ENCODE measurements around the gene SLC43A3. TPM values are rescaled to one million over a fixed set of nuclear protein-coding genes. Genes with fewer than 3 reads are reported as not detected.

SLC43A3 gene
- total and polyA plus RNA-seq, 9 of the 15 experiments (the other 6 are each of a cell fraction or from before 2014, with no cell fraction given), result 63.7 to 281 (median 139) TPM

DNA sequence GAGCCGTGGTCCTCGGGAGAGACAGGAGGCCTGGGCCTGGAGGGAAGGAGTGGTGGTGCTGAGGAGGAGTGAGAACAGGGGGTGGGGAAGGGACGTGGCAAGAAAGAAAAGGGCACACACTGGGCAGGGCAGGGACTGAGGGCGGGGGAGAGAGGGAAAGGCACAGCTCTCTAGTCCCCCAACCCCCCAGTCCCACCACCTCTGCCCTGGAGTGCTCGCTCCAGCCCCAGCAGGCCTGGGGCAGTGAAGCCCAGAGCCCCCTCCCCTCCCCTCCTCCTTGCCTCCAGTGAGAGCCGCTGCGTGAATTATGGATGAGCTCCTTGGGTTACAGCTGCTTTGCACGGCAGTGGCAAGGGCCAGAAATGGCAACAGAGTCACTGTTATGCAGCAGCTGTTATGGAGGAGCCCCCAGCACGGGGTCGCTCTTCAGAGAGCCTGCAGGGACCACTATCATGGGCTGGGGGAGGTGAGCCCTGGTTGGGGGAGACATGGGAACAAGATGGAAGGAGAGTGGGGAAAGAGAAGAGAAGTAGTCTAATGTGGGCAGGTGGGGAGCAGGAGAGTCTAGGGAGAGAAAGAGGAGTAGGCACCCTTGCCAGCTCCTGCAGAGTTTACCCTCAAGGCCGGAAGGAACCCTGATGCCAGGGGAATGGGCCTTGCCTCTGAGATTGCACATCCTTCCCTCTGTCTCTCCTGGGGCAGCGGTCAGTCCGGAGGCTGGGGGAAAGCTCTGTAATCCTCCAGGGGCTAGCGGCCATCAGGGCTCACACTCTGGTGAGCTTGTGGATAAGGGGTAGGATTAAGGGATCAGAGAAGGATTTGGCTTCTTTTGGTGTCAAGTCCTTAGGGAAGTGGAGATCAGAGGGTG is 37.0 kb upstream of the SLC43A3 start:
- BruUV-seq (replicated peaks), result no TSS peak
- no peak overlapping the region for H3K4me3 ChIP-seq
- H3K79me2 ChIP-seq (ENCODE audit: control insufficient read depth, insufficient read depth, low read length), result no peaks in the 10 kb centered on the region
- ChIA-PET CTCF (ENCODE audit: low intra/inter-chr PET ratio) (no interaction called here), POLR2A (interaction anchor here (0.6 to 1.9 kb wide), 7 partner anchors 9 to 726 kb away, joined by 3 to 6 read pairs (median 4); no protein-coding TSS in a partner anchor)
- no peak for FAIRE-seq
- no peak overlapping the region for H2AFZ ChIP-seq (ENCODE audit: low read depth, low read length)
- ATAC-seq, result no peak
- intact Hi-C loops (cut with micrococcal nuclease) (no loop called here), in situ Hi-C loops (cut with MboI) (no loop called here)
- H3K9ac ChIP-seq (ENCODE audit: insufficient read depth in 1 of 2, low read depth in 2 of 2, low read length in 2 of 2), result no peak overlapping the region
- DNase-seq (ENCODE audit: extremely low read depth in 1 of 4, low spot score in 3 of 4), result no peak
- no peaks in the 10 kb centered on the region for H3K9me1 ChIP-seq (ENCODE audit: control insufficient read depth, insufficient read depth, low read length)
- H3K27me3 ChIP-seq (ENCODE audit: control insufficient read depth in 2 of 2, insufficient read depth in 2 of 2, low read length in 2 of 2), result no peaks in the 10 kb centered on the region
- H3K4me1 ChIP-seq (replicated peaks in 1 of 2; ENCODE audit: control insufficient read depth in 2 of 2, insufficient read depth in 2 of 2, low read length in 2 of 2), result peaks cover 14 to 46% of the 10 kb centered on the region in 2 experiments
- no peak overlapping the region for H3K4me2 ChIP-seq (ENCODE audit: insufficient read depth, low read length)
- TF ChIP-seq SPI1 (IDR thresholded peaks at IDR 0.05; ENCODE audit: borderline replicate concordance, low read depth, low read length), result 0 out of 2 replicates have a peak, but pooled peaks have one; percentile 6
- no peak for TF ChIP-seq HNRNPK (IDR thresholded peaks at IDR 0.05; ENCODE audit: low read depth, low read length, poor library complexity, severe bottlenecking)
- no peak overlapping the region for H3K27ac ChIP-seq (ENCODE audit: extremely low read depth, low read depth, low read length)
- 72% methylated on average over 12 of the region's 14 CpGs for WGBS (ENCODE audit: insufficient coverage, low coverage, missing lambda C conversion rate)
- no peaks in the 10 kb centered on the region for H3K9me3 ChIP-seq (replicated peaks; ENCODE audit: control insufficient read depth, insufficient read depth, low read depth, low read length)
- H3K36me3 ChIP-seq (ENCODE audit: control insufficient read depth, insufficient read depth, low read length), result no peaks in the 10 kb centered on the region
- peaks cover 5% of the 10 kb centered on the region for H4K20me1 ChIP-seq (replicated peaks; ENCODE audit: control insufficient read depth, insufficient read depth, low read length)

DNA sequence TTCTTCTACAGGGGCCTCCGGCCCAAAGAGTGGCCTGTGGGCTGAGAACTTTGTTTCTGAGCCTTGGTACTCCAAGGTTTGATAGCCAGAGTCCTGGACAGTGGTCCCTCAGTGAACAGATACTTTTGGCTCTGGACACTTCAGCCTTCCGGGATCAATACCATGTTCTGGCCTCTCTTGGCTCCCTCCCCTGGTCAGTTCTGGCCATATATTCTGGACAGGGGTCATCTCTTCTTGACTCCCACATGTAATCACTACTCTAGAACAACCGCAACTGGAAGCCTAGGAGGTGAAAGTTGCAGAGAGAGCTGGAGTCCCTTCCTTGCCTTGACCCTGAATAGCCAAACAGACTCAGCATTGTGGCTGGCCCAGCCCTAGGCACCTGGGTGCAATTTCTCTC is 35.7 kb upstream of the SLC43A3 start:
- DNase-seq (ENCODE audit: extremely low read depth in 1 of 4, low spot score in 3 of 4) (peak in 1 of 4 experiments; percentile 27), FAIRE-seq (no peak), ATAC-seq (no peak)
- ChIA-PET POLR2A (interaction anchor here (1.9 kb wide), 1 partner anchor 10 kb away, joined by 6 read pairs; no protein-coding TSS in a partner anchor), CTCF (ENCODE audit: low intra/inter-chr PET ratio) (interaction anchor here (0.6 kb wide), 1 partner anchor 29 kb away, joined by 3 read pairs; no protein-coding TSS in a partner anchor)
- intact Hi-C loops (cut with micrococcal nuclease), result no loop called here
- no peak overlapping the region; a peak in 1 of 4 replicates for H3K9ac ChIP-seq (ENCODE audit: insufficient read depth in 1 of 2, low read depth in 2 of 2, low read length in 2 of 2)
- H3K4me1 ChIP-seq (replicated peaks in 1 of 2; ENCODE audit: control insufficient read depth in 2 of 2, insufficient read depth in 2 of 2, low read length in 2 of 2), result peaks cover 17 to 53% of the 10 kb centered on the region in 2 experiments
- no peaks in the 10 kb centered on the region for H3K9me3 ChIP-seq (replicated peaks; ENCODE audit: control insufficient read depth, insufficient read depth, low read depth, low read length)
- H3K9me1 ChIP-seq (ENCODE audit: control insufficient read depth, insufficient read depth, low read length), result no peaks in the 10 kb centered on the region
- no peaks in the 10 kb centered on the region for H3K79me2 ChIP-seq (ENCODE audit: control insufficient read depth, insufficient read depth, low read length)
- in situ Hi-C loops (cut with MboI), result no loop called here
- H3K4me3 ChIP-seq, result no peak overlapping the region
- peaks cover 5% of the 10 kb centered on the region for H4K20me1 ChIP-seq (replicated peaks; ENCODE audit: control insufficient read depth, insufficient read depth, low read length)
- H3K27ac ChIP-seq (ENCODE audit: extremely low read depth, low read depth, low read length), result no peak overlapping the region
- 45% methylated on average over 3 of the region's 3 CpGs for WGBS (ENCODE audit: insufficient coverage, low coverage, missing lambda C conversion rate)
- H3K27me3 ChIP-seq (ENCODE audit: control insufficient read depth in 2 of 2, insufficient read depth in 2 of 2, low read length in 2 of 2), result no peaks in the 10 kb centered on the region
- no peaks in the 10 kb centered on the region for H3K36me3 ChIP-seq (ENCODE audit: control insufficient read depth, insufficient read depth, low read length)
- no peak overlapping the region for H2AFZ ChIP-seq (ENCODE audit: low read depth, low read length)
- H3K4me2 ChIP-seq (ENCODE audit: insufficient read depth, low read length), result no peak overlapping the region
- BruUV-seq (replicated peaks), result no TSS peak
- TF ChIP-seq, protein P1, sequence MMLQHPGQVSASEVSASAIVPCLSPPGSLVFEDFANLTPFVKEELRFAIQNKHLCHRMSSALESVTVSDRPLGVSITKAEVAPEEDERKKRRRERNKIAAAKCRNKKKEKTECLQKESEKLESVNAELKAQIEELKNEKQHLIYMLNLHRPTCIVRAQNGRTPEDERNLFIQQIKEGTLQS (IDR thresholded peaks at IDR 0.05), result no peak
- TF ChIP-seq, protein P1 (CRISPR knock-in tag; conservative IDR thresholded peaks at IDR 0.05), result no peak
- TF ChIP-seq SETDB1 (IDR thresholded peaks at IDR 0.05; ENCODE audit: low read length), result no peak
- TF ChIP-seq, protein P2, sequence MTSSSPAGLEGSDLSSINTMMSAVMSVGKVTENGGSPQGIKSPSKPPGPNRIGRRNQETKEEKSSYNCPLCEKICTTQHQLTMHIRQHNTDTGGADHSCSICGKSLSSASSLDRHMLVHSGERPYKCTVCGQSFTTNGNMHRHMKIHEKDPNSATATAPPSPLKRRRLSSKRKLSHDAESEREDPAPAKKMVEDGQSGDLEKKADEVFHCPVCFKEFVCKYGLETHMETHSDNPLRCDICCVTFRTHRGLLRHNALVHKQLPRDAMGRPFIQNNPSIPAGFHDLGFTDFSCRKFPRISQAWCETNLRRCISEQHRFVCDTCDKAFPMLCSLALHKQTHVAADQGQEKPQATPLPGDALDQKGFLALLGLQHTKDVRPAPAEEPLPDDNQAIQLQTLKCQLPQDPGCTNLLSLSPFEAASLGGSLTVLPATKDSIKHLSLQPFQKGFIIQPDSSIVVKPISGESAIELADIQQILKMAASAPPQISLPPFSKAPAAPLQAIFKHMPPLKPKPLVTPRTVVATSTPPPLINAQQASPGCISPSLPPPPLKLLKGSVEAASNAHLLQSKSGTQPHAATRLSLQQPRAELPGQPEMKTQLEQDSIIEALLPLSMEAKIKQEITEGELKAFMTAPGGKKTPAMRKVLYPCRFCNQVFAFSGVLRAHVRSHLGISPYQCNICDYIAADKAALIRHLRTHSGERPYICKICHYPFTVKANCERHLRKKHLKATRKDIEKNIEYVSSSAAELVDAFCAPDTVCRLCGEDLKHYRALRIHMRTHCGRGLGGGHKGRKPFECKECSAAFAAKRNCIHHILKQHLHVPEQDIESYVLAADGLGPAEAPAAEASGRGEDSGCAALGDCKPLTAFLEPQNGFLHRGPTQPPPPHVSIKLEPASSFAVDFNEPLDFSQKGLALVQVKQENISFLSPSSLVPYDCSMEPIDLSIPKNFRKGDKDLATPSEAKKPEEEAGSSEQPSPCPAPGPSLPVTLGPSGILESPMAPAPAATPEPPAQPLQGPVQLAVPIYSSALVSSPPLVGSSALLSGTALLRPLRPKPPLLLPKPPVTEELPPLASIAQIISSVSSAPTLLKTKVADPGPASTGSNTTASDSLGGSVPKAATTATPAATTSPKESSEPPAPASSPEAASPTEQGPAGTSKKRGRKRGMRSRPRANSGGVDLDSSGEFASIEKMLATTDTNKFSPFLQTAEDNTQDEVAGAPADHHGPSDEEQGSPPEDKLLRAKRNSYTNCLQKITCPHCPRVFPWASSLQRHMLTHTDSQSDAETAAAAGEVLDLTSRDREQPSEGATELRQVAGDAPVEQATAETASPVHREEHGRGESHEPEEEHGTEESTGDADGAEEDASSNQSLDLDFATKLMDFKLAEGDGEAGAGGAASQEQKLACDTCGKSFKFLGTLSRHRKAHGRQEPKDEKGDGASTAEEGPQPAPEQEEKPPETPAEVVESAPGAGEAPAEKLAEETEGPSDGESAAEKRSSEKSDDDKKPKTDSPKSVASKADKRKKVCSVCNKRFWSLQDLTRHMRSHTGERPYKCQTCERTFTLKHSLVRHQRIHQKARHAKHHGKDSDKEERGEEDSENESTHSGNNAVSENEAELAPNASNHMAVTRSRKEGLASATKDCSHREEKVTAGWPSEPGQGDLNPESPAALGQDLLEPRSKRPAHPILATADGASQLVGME (CRISPR knock-in tag; IDR thresholded peaks at IDR 0.05), result no peak
- TF ChIP-seq NFRKB (IDR thresholded peaks at IDR 0.05; ENCODE audit: low read depth), result no peak

All from K562 (cell line).